ENCODE measurements around the gene TNFSF15. TPM values are rescaled to one million over a fixed set of nuclear protein-coding genes. Genes with fewer than 3 reads are reported as not detected.

The TNFSF15 gene
- total and polyA plus RNA-seq, 2 donors (not counting 1 experiment from before 2014, with no cell fraction given): 0.03 TPM; not detected in 1

- intact Hi-C loops (cut with micrococcal nuclease): no loop called here
- H3K4me3 Mint-ChIP-seq: no peak overlapping the region
- Histone ChIP-seq H2AFZ (ENCODE audit: insufficient read depth, low read depth, low read length, poor library complexity, severe bottlenecking) (no peak overlapping the region), H3K9me3 (ENCODE audit: control extremely low read depth in 1 of 3, control insufficient read depth in 2 of 3, insufficient read depth in 1 of 3, low read length in 2 of 3) (peaks cover 0 to 1% (median 0%) of the 10 kb centered on the region in 3 donors), H3K27ac (ENCODE audit: low read length in 2 of 2) (no peak overlapping the region), H3K27me3 (replicated peaks in 1 of 4; ENCODE audit: control extremely low read depth in 1 of 4, control insufficient read depth in 3 of 4, insufficient read depth in 4 of 4, low read length in 3 of 4) (peaks cover 0 to 2% (median 0%) of the 10 kb centered on the region in 4 experiments), H3K36me3 (replicated peaks in 1 of 2; ENCODE audit: control extremely low read depth in 1 of 2, control insufficient read depth in 1 of 2, extremely low read depth in 1 of 2, insufficient read depth in 2 of 2, low read length in 1 of 2) (no peaks in the 10 kb centered on the region), H3K4me1 (ENCODE audit: control insufficient read depth in 2 of 2, insufficient read depth in 2 of 2, low read length in 2 of 2) (no peaks in the 10 kb centered on the region), H3K79me2 (ENCODE audit: control insufficient read depth, insufficient read depth, low read length) (no peaks in the 10 kb centered on the region), H3K4me2 (replicated peaks; ENCODE audit: low read depth, low read length, poor library complexity, severe bottlenecking) (no peak overlapping the region), H3K9ac (ENCODE audit: low read length) (no peak overlapping the region), H4K20me1 (ENCODE audit: control insufficient read depth, insufficient read depth, low read length, poor library complexity, severe bottlenecking) (no peaks in the 10 kb centered on the region), H3K4me3 (ENCODE audit: control extremely low read depth in 1 of 5, extremely low read depth in 1 of 5, insufficient read depth in 1 of 5, low read depth in 2 of 5, low read length in 4 of 5) (no peak overlapping the region)
- 78% methylated on average over 3 of the region's 7 CpGs for WGBS (ENCODE audit: insufficient coverage)
- ChIA-PET CTCF (no interaction called here), POLR2A (no interaction called here)
- TF ChIP-seq CTCF (IDR thresholded peaks at IDR 0.05): no peak
- no peak for TF ChIP-seq EZH2 (IDR thresholded peaks at IDR 0.05; ENCODE audit: borderline replicate concordance, insufficient read depth, low read depth, low read length, poor library complexity, severe bottlenecking)
- H3K4me1 Mint-ChIP-seq: no peaks in the 10 kb centered on the region
- H3K9me3 Mint-ChIP-seq (ENCODE audit: insufficient read depth): no peaks in the 10 kb centered on the region
- no peak for DNase-seq
- H3K27ac Mint-ChIP-seq: no peak overlapping the region
- ATAC-seq (ENCODE audit: low read depth): no peak
- H3K27me3 Mint-ChIP-seq: peaks cover 11% of the 10 kb centered on the region
These were observed 49.0 kb upstream of the TNFSF15 start for GRCh38 chr9:114854736-114855355.

- Histone ChIP-seq H3K27ac (ENCODE audit: low read length in 2 of 2) (no peak overlapping the region), H2AFZ (ENCODE audit: insufficient read depth, low read depth, low read length, poor library complexity, severe bottlenecking) (no peak overlapping the region), H3K4me2 (replicated peaks; ENCODE audit: low read depth, low read length, poor library complexity, severe bottlenecking) (no peak overlapping the region), H3K4me3 (ENCODE audit: control extremely low read depth in 1 of 5, extremely low read depth in 1 of 5, insufficient read depth in 1 of 5, low read depth in 2 of 5, low read length in 4 of 5) (no peak overlapping the region), H3K9ac (ENCODE audit: low read length) (no peak overlapping the region), H3K9me3 (ENCODE audit: control extremely low read depth in 1 of 3, control insufficient read depth in 2 of 3, insufficient read depth in 1 of 3, low read length in 2 of 3) (peaks cover 0 to 1% (median 0%) of the 10 kb centered on the region in 3 donors), H3K79me2 (ENCODE audit: control insufficient read depth, insufficient read depth, low read length) (no peaks in the 10 kb centered on the region), H4K20me1 (ENCODE audit: control insufficient read depth, insufficient read depth, low read length, poor library complexity, severe bottlenecking) (no peaks in the 10 kb centered on the region), H3K27me3 (replicated peaks in 1 of 4; ENCODE audit: control extremely low read depth in 1 of 4, control insufficient read depth in 3 of 4, insufficient read depth in 4 of 4, low read length in 3 of 4) (peaks cover 0 to 2% (median 0%) of the 10 kb centered on the region in 4 experiments), H3K36me3 (replicated peaks in 1 of 2; ENCODE audit: control extremely low read depth in 1 of 2, control insufficient read depth in 1 of 2, extremely low read depth in 1 of 2, insufficient read depth in 2 of 2, low read length in 1 of 2) (no peaks in the 10 kb centered on the region), H3K4me1 (ENCODE audit: control insufficient read depth in 2 of 2, insufficient read depth in 2 of 2, low read length in 2 of 2) (no peaks in the 10 kb centered on the region)
- TF ChIP-seq EZH2 (IDR thresholded peaks at IDR 0.05; ENCODE audit: borderline replicate concordance, insufficient read depth, low read depth, low read length, poor library complexity, severe bottlenecking) (no peak), CTCF (IDR thresholded peaks at IDR 0.05) (no peak)
- no peaks in the 10 kb centered on the region for H3K9me3 Mint-ChIP-seq (ENCODE audit: insufficient read depth)
- CTCF ChIA-PET: no interaction called here
- POLR2A ChIA-PET: no interaction called here
- no peak overlapping the region for H3K4me3 Mint-ChIP-seq
- WGBS (ENCODE audit: insufficient coverage): 94% methylated on average over 3 of the region's 3 CpGs
- H3K27me3 Mint-ChIP-seq: peaks cover 6% of the 10 kb centered on the region
- DNase-seq (no peak), ATAC-seq (ENCODE audit: low read depth) (no peak)
- no peak overlapping the region for H3K27ac Mint-ChIP-seq
- no peaks in the 10 kb centered on the region for H3K4me1 Mint-ChIP-seq
- intact Hi-C loops (cut with micrococcal nuclease): no loop called here
These were observed 47.4 kb upstream of the TNFSF15 start for GRCh38 chr9:114853071-114853855.
